IMR-90 (cell line): ENCODE results near the gene ARHGAP36. TPM values are rescaled to one million over a fixed set of nuclear protein-coding genes. Genes with fewer than 3 reads are reported as not detected.

Experiments
- ATAC-seq: fragments of 200-7000 bp; cut with Tn5 transposase; 2 replicates; pipeline ENCODE4 v1.9.1; 2020; ENCODE audit warnings: low read depth, mild to moderate bottlenecking, moderate library complexity
- BruUV-seq: library from RNA; stranded (reverse); fragments of 400-500 nt; replicated peaks from 2 replicates; lab custom pipeline; 2021; lab: Mats Ljungman, UMichigan
- CTCF ChIA-PET: fragments of 300-600 bp; formaldehyde crosslinking; extraction: SDS; loops from one replicate; lab custom pipeline; 2021; ENCODE audit warnings: antibody characterized with exemption; lab: Yijun Ruan, JAX
- POLR2A ChIA-PET: fragments of 300-600 bp; sonication (Branson Sonifier 250); formaldehyde crosslinking; loops from one replicate; lab custom pipeline; 2022; ENCODE audit warnings: antibody characterized with exemption; ENCODE audit not compliant: unreplicated experiment; lab: Charles Lee
- DNase-seq: peaks from one replicate; pipeline ENCODE4 v3.0.0; 2013
- H2AFZ ChIP-seq: replicated peaks from 2 replicates; pipeline ENCODE3; 2013; ENCODE audit warnings: low read length, mild to moderate bottlenecking; ENCODE audit not compliant: poor library complexity
- H2AK5ac ChIP-seq: 2 replicates; pipeline ENCODE4 v1.6.1; 2013; ENCODE audit warnings: low read depth, low read length, inconsistent platforms
- H2AK9ac ChIP-seq: replicated peaks from 2 replicates; pipeline ENCODE3; 2013; ENCODE audit warnings: mild to moderate bottlenecking, low read depth, low read length, moderate library complexity; ENCODE audit not compliant: poor library complexity
- H2BK120ac ChIP-seq: 2 replicates; pipeline ENCODE4 v1.6.1; 2013; ENCODE audit warnings: low read depth, low read length, inconsistent platforms
- H2BK15ac ChIP-seq: 3 replicates; pipeline ENCODE4 v1.6.1; 2013; ENCODE audit warnings: low read depth, low read length, inconsistent platforms
- H2BK20ac ChIP-seq: 2 replicates; pipeline ENCODE4 v1.6.1; 2013; ENCODE audit warnings: low read depth, mild to moderate bottlenecking, inconsistent platforms, low read length, moderate library complexity
- H2BK5ac ChIP-seq: 2 replicates; pipeline ENCODE4 v1.6.1; 2013; ENCODE audit warnings: mild to moderate bottlenecking, low read depth, low read length, inconsistent platforms; ENCODE audit not compliant: poor library complexity, severe bottlenecking
- H3K14ac ChIP-seq: replicated peaks from 2 replicates; pipeline ENCODE4 v1.6.1; 2013; ENCODE audit warnings: low read depth, low read length, inconsistent platforms
- H3K18ac ChIP-seq: 2 replicates; pipeline ENCODE4 v1.6.1; 2013; ENCODE audit warnings: low read depth, low read length, control low read depth
- H3K23ac ChIP-seq: 2 replicates; pipeline ENCODE4 v1.6.1; 2013; ENCODE audit warnings: low read depth, low read length, inconsistent platforms
- H3K27ac ChIP-seq: 2 replicates; pipeline ENCODE4 v1.5.1; 2013; ENCODE audit warnings: mild to moderate bottlenecking, control low read depth, low read length; ENCODE audit not compliant: insufficient read depth
- H3K27me3 ChIP-seq: 2 replicates; pipeline ENCODE4 v1.6.1; 2013; ENCODE audit warnings: low read length; ENCODE audit not compliant: control insufficient read depth, insufficient read depth
- H3K36me3 ChIP-seq: 2 replicates; pipeline ENCODE4 v1.6.1; 2013; ENCODE audit warnings: low read length, mixed read lengths; ENCODE audit not compliant: control insufficient read depth, insufficient read depth
- H3K4ac ChIP-seq: 2 replicates; pipeline ENCODE4 v1.6.1; 2013; ENCODE audit warnings: low read depth, low read length, inconsistent platforms
- H3K4me1 ChIP-seq: 2 replicates; pipeline ENCODE4 v1.6.1; 2013; ENCODE audit warnings: low read length, mixed read lengths; ENCODE audit not compliant: control insufficient read depth, insufficient read depth
- H3K4me2 ChIP-seq: 2 replicates; pipeline ENCODE4 v1.6.1; 2013; ENCODE audit warnings: low read depth, mild to moderate bottlenecking, control low read depth, low read length, moderate library complexity
- H3K4me3 ChIP-seq: 2 replicates; pipeline ENCODE4 v1.5.1; 2013; ENCODE audit warnings: low read depth, mild to moderate bottlenecking, control low read depth, low read length, moderate library complexity; ENCODE audit not compliant: insufficient read depth
- H3K56ac ChIP-seq: 2 replicates; pipeline ENCODE4 v1.6.1; 2013; ENCODE audit warnings: low read length, inconsistent platforms; ENCODE audit not compliant: insufficient read depth; ENCODE audit errors: extremely low read depth
- H3K79me1 ChIP-seq, 2 experiments: 2 replicates each; pipeline ENCODE4 v1.6.1; 2013; ENCODE audit warnings: low read length in 2 of 2, inconsistent platforms in 1 of 2, low read depth in 1 of 2
- H3K9ac ChIP-seq: 2 replicates; pipeline ENCODE4 v1.6.1; 2013; ENCODE audit warnings: low read depth, low read length, control low read depth
- H3K9me1 ChIP-seq: 2 replicates; pipeline ENCODE4 v1.6.1; 2013; ENCODE audit warnings: low read length, inconsistent platforms; ENCODE audit not compliant: insufficient read depth
- H3K9me3 ChIP-seq: 2 replicates; pipeline ENCODE4 v1.6.1; 2013; ENCODE audit warnings: low read length; ENCODE audit not compliant: control insufficient read depth, insufficient read depth
- H4K20me1 ChIP-seq: 2 replicates; pipeline ENCODE4 v1.6.1; 2013; ENCODE audit warnings: low read length, inconsistent platforms; ENCODE audit not compliant: insufficient read depth
- H4K5ac ChIP-seq: 2 replicates; pipeline ENCODE4 v1.6.1; 2013; ENCODE audit warnings: mild to moderate bottlenecking, low read depth, low read length, control low read depth
- H4K8ac ChIP-seq, 2 experiments: 2 replicates each; pipeline ENCODE4 v1.6.1; 2013; ENCODE audit warnings: low read depth in 2 of 2, low read length in 2 of 2, control low read depth in 1 of 2, inconsistent platforms in 1 of 2
- H4K91ac ChIP-seq: 2 replicates; pipeline ENCODE4 v1.6.1; 2013; ENCODE audit warnings: low read depth, low read length, inconsistent platforms; ENCODE audit not compliant: insufficient read depth
- BHLHE40 ChIP-seq: fragments of 150-350 bp; IDR thresholded peaks from 2 replicates; pipeline ENCODE4 v1.6.1; 2016; ENCODE audit warnings: mild to moderate bottlenecking, low read depth, low read length
- FOS ChIP-seq: fragments of 150-350 bp; IDR thresholded peaks from 2 replicates; pipeline ENCODE4 v1.6.1; 2016; ENCODE audit warnings: low read depth, low read length
- POLR2A ChIP-seq: IDR thresholded peaks from 2 replicates; pipeline ENCODE4 v1.6.1; 2012; ENCODE audit warnings: mild to moderate bottlenecking, low read depth, low read length
- WGBS, 2 experiments: methylation state at CpG; one replicate each; pipeline versions ENCODE4 v1.1.5 to v1.1.7; 2013; ENCODE audit warnings: missing lambda C conversion rate in 2 of 2; ENCODE audit not compliant: insufficient read length in 1 of 2; ENCODE audit errors: extremely low coverage in 2 of 2; 5-methylcytosine and 5-hydroxymethylcytosine counted together
- dilution Hi-C: fragments of 300-500 bp; cut with HindIII; formaldehyde crosslinking; loops from one replicate; pipeline ENCODE4 v1.14.3; 2018; ENCODE audit warnings: low sequenced_read_pairs; ENCODE audit not compliant: unreplicated experiment
- in situ Hi-C: fragments of 300-500 bp; cut with MboI; formaldehyde crosslinking; loops from 3 replicates; pipeline ENCODE4 v1.14.3; 2019; ENCODE audit warnings: low sequenced_read_pairs, inconsistent platforms, mixed read lengths
- intact Hi-C: fragments of 100-400 bp; cut with micrococcal nuclease; formaldehyde crosslinking; loops from 2 replicates; pipeline ENCODE4 v1.10.0; 2022
- polyA plus RNA-seq, 3 experiments: library from polyadenylated mRNA; depleted of rRNA; stranded (reverse); fragments of >200 nt; gene quantifications; 2 replicates each; pipeline ENCODE4 v1.2.3, GENCODE V29; 2012; ENCODE audit warnings: low replicate concordance in 1 of 3
- total RNA-seq: library from RNA; depleted of rRNA; stranded (reverse); fragments of >200 nt; gene quantifications from 2 replicates; pipeline ENCODE4 v1.2.3, GENCODE V29; 2012
- TF ChIP-seq, protein P1 (sequence below): fragments of 150-350 bp; IDR thresholded peaks from 2 replicates; pipeline ENCODE4 v1.6.1; 2017; ENCODE audit warnings: mild to moderate bottlenecking, antibody characterized with exemption, low read length, low read depth

Gene ARHGAP36
- total and polyA plus RNA-seq, 2 of the 4 experiments (the other 2 are of a cell fraction), result not detected

DNA sequence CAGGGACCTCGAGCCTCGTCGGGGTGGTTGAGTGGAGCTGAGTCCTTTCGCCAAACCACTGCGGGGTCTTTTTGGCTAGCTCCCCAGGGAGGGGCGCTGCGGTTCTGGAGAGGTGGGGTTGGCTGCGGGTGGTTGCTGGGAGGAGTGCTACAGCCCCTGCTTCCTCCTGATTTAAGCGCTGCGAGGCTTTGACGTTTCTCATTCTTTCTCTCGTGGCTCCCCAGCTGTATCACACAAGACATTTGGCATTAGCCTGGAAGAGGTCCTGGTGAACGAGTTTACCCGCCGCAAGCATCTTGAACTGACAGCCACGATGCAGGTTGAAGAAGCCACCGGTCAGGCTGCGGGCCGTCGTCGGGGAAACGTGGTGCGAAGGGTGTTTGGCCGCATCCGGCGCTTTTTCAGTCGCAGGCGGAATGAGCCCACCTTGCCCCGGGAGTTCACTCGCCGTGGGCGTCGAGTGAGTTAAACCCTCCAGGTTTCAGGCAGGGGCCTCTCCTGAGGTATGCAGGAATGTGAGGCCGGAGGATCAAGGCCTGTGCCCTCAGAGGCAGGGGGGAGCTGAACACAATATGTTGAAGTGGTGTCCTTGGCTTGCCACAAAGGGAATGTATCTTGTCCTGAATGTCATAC lies 25.5 kb downstream of the ARHGAP36 start:
- Histone ChIP-seq H3K4me3 (no peak overlapping the region), H3K56ac (no peak overlapping the region), H2BK15ac (no peak overlapping the region), H4K8ac (no peak overlapping the region), H4K5ac (no peak overlapping the region), H2BK20ac (no peak overlapping the region), H3K27ac (no peak overlapping the region), H3K4me2 (no peak overlapping the region), H3K36me3 (no peaks in the 10 kb centered on the region), H2AK9ac (no peak overlapping the region), H3K79me1 (no peaks in the 10 kb centered on the region), H2BK5ac (no peak overlapping the region), H2AK5ac (no peak overlapping the region), H3K14ac (no peak overlapping the region), H3K9me1 (no peaks in the 10 kb centered on the region), H4K91ac (no peak overlapping the region), H3K27me3 (peaks cover 3% of the 10 kb centered on the region), H3K23ac (no peak overlapping the region), H2AFZ (no peak overlapping the region), H4K20me1 (no peaks in the 10 kb centered on the region; the same call in 1 of the 2 replicates), H3K18ac (no peak overlapping the region), H3K4me1 (no peaks in the 10 kb centered on the region), H3K9me3 (no peaks in the 10 kb centered on the region; the same call in 1 of the 2 replicates), H2BK120ac (no peak overlapping the region), H3K4ac (no peak overlapping the region), H3K9ac (no peak overlapping the region)
- no TSS peak for BruUV-seq
- TF ChIP-seq BHLHE40, result no peak
- no peak for TF ChIP-seq FOS
- TF ChIP-seq POLR2A, result no peak
- TF ChIP-seq, protein P1, sequence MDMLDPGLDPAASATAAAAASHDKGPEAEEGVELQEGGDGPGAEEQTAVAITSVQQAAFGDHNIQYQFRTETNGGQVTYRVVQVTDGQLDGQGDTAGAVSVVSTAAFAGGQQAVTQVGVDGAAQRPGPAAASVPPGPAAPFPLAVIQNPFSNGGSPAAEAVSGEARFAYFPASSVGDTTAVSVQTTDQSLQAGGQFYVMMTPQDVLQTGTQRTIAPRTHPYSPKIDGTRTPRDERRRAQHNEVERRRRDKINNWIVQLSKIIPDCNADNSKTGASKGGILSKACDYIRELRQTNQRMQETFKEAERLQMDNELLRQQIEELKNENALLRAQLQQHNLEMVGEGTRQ, result no peak
- intact Hi-C loops, result no loop called here
- ChIA-PET POLR2A (no interaction called here), CTCF (no interaction called here)
- 28% methylated on average over 12 of the region's 34 CpGs; no CpG with 5 or more reads in 1 of the 2 experiments for WGBS, 2 experiments
- dilution Hi-C loops, result no loop called here
- in situ Hi-C loops, result no loop called here
- DNase-seq (no peak), ATAC-seq (no peak)
